Stimulated activated CD4-positive, alpha-beta T cell treated with anti-CD3 and anti-CD28 coated beads, Interleukin-12 subunit alpha, Interleukin-12 subunit beta, amount 100 ng/mL, for 24 hours (primary cell): Measurements from ENCODE around the gene WEE1.
"Not testable (repeated sequence)": the region's sequence is repeated elsewhere in the genome, so short reads cannot be mapped to it uniquely, and the experiment has no call there.

Source experiments
- DNase-seq, 2 experiments: peaks; one replicate each; pipeline ENCODE4 v3.0.0-alpha.2; 2020; ENCODE audit warnings: low read depth in 2 of 2

WEE1 gene

DNA sequence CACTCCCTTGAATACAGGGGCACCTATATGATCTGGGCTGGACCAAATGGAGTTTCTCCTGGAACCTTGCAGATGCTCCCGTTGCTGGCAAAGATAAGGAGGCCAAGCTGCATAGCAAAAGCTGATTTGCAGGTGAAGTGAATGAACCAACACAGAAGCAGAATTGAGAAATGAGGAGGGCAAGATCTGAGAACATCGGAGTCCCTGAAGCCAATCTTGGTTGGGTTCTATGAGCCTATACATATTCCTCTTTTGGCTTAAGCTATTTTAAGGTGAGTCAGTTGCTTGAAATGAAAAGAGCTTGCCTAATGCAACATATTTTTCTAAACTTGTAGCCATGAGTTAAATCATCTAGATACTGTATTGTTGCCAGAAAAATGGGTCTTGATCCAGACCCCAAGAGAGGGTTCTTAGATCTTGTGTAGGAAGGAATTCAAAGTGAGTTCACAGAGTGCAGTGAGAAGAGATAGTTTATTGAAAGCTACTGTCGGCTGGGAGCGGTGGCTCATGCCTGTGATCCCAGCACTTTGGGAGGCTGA lies 23.5 kb downstream of the WEE1 start:
- DNase-seq = no peak

DNA sequence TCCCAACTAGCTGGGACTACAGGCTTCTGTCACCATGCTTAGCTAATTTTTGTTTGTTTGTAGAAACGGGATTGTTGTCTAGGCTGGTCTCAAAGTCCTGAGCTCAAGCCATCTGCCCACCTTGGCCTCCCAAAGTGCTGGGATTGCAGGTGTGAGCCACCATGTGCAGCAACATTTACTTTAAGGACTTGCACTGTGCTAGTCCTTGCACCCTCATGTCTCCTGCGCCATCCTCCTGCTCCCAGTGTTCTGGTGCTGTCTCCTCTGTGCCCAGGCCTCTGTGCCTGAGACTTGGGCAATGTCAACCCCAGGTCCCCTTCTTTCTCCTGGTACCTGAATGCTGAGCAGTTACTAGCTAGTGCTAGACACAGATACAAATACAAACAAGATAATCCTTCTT lies 26.7 kb downstream of the WEE1 start:
- DNase-seq = no peak

DNA sequence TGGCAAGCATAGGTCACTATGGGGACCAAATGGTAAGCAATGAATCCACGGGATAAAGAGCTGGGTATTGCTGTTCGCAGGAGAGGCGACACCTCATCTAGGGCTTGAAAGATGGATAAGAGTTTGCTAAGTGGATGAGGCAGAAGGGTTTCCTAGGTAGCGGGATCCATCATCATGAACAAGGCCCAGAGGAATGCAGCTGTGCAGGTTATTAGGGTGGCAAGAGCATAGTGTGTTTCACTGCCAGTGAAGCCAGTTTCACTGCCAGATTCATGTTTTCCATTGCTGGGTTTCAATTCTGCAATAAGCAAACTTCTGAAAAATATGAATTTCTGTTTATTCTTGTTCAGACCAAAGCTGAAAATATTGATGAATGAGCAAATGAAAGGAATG lies 27.2 kb downstream of the WEE1 start:
- DNase-seq = no peak

DNA sequence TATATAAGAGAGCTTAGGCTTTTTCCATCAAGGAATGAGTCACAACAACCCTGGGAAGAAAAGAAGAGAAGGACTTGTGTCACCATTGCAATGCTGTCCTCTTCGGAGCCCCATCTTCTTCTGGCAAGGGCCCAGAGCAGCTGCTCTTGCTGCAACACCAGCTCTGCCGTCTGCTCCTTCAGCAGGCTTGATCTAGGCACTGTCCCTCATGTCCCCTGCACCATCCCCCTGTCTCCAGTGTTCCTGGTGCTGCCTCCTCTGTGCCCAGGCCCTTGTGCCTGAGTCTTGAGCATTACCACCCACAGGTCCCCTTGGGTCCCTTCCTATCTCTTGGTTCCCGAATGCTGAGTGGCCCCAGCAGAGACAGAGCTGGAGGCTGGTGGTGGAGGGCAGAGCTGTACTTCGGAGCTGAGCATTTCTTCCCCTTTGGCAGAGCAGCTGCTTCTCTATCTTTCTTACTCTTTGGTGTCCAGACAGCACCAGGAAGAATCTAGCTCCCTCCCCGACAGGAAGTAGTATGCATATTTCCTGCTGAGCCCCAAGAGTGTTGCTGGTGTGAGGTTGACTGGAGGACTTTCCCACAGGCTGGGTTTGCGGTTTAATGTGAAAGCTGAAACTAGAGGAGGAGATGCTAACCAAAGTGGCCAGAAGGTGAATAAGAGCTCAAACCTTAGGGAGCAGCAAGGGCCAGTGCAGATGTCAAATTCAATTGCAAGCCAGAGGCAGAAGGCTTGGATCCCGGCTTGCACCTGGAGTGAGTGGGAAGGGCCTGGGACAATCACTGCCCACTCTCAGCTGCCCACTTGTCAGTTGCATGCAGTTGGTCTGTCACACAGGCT lies 27.8 kb downstream of the WEE1 start:
- peak; percentile 29 to 57 for DNase-seq

DNA sequence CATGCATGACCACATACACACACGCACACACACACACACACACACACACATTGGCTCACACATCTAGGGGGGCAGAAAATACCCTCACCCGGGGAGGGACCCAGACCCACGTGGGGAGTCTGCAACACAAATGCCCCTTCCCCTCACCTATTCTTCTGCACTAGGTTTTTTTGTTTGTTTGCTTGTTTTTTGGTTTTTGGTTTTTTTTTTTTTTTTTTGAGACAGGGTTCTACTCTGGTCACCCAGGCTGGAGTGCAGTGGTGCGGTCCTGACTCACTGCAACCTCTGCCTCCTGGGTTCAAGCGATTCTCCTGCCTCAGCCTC lies 28.4 kb downstream of the WEE1 start:
- no peak for DNase-seq

DNA sequence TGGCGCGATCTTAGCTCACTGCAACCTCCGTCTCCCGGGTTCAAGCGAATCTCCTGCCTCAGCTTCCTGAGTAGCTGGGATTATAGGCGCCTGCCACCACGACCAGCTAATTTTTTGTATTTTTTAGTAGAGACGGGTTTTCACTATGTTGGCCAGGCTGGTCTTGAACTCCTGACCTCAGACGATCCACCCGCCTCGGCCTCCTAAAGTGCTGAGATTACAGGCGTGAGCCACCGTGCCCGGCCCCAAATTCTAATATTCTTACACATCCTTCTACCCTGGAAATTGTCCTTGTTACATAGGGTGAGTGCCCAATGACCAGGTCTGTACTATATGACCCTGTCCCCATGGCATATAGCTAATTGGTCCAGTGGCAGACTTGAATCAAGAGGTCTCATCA lies 29.7 kb downstream of the WEE1 start:
- not testable (repeated sequence) for DNase-seq

DNA sequence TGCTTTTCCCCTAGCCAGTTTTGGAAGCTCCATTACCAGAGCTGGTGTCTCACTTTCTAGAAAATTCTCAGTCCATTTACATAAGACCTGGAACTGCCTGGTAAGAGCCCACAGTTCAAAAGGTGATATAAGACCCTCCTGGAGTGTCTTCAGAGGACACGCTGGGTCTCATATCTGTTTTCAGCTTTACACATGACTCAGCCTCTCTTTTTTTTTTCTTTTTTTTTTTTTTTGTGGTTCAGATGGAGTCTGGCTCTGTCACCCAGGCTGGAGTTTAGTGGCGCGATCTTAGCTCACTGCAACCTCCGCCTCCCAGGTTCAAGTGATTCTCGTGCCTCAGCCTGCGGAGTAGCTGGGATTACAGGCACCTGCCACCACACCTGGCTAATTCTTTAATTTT lies 30.7 kb downstream of the WEE1 start:
- no peak for DNase-seq

DNA sequence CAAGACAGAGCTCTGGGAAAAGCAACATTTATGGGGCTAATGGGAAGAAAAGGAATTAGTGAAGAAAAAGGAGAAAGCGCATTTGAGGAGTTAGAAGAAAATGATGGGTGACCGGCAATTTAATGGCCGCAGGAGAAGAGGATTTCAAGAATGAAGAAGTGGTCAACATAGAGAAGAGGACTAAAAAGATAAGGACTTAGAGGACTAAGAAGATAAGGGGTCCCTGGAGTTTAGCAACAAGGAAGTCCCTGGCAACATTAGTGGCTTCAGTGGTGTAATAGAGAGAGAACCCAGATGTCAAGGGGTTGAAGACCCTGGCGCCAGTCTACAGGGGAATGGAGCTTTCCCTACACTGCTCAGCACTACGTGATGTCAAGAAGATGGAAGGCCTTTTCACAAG lies 32.3 kb downstream of the WEE1 start:
- DNase-seq = no peak

DNA sequence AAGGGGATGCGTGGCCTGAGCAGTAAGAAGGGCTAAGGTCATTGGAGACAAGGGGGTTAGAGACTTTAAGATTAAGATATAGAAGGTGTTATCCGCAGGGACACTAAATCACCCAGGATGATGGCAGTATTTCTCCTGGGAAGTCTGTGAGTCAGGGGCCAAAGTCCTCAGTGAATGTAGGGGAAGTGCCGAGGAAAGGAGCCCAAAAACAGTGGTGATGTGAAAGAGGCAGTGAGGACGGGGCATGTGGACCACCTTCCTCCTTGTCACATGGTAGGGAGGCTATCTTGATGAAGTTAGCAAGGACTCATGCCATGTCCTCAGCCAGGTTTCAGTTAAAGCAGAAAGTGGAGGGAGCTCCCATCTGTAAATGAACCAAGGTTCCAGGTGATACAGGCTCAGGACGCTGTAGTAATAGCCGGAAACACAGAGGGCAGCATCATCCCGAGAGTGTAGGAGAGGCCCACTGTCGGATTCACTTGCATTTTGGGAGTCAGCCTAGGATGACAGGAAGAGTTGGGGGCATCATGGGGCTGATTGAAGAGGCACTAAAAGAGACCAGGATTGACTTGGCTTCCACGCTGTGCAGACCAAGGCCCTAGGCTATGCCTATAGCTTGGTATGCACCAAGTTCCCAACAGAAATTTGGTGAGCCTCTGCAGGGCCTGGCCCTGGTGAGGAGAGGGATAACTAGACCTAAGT lies 33.5 kb downstream of the WEE1 start:
- no peak for DNase-seq

DNA sequence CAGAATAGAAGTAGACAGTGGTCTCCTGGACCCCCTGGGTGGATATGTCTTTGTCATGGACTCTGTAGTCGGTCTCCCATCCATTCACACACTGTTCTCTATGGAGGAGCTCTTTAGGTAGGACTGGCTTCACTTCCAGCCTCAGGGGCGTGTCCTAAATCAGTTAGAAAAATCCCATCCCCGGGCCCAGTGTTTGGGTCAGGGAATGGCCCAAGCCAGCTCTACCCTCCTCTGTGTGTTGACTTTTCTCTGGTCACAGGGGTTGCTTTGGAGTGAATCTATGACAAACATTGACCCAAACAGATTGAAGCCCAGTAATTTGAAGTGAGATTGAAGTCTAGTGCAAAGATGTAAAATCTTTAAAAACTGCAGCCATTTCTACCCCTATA lies 34.0 kb downstream of the WEE1 start:
- no peak for DNase-seq

DNA sequence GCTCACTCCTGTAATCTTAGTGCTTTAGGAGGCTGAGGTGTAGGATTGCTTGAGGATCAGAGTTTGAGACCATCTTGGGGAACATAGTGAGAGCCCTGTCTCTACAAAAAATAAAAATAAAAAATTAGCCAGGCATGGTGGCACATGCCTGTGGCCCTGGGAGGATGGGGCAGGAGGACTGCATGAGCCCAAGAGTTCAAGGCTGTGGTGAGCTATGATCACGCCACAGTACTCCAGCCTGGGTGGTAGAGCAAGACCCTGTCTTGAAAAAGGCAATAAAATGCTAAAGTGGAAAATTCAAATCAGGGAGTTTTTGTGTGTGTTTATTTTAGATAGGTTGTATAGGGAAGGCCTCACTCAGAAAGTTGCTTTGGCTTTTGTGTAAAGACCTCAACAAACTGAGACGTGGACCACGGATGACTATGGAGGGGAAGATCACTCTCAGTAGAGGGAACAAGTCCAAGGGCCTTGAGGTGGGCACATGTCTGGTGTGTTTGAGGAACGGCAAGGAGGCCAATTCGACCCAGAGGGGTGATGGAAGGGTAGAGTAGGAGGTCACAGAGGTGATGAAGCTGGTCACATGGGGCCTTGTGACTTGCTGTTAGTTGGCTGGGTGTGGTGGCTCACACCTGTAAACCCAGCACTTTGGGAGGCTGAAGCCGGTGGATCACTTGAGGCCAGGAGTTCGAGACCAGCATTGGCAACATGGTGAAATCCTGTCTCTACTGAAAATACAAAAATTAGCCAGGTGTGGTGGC lies 35.7 kb downstream of the WEE1 start:
- DNase-seq = no peak

DNA sequence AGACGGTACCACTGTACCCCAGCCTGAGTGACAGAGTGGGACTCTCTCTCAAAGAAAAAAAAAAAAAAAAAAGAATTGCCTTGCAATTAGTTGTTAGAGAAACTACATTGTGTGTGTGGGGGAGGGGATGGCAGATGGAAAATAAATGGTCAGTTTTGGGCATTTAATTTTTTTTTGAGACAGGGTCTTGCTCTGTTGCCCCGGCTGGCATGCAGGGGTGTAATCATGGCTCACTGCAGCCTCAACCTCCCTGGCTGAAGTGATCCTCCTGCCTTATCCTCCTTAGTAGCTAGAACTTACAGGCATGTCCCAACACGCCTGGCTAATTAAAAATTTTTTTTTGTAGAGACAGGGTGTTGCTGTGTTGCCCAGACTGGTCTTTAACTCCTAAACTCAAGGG lies 36.4 kb downstream of the WEE1 start:
- no peak for DNase-seq

DNA sequence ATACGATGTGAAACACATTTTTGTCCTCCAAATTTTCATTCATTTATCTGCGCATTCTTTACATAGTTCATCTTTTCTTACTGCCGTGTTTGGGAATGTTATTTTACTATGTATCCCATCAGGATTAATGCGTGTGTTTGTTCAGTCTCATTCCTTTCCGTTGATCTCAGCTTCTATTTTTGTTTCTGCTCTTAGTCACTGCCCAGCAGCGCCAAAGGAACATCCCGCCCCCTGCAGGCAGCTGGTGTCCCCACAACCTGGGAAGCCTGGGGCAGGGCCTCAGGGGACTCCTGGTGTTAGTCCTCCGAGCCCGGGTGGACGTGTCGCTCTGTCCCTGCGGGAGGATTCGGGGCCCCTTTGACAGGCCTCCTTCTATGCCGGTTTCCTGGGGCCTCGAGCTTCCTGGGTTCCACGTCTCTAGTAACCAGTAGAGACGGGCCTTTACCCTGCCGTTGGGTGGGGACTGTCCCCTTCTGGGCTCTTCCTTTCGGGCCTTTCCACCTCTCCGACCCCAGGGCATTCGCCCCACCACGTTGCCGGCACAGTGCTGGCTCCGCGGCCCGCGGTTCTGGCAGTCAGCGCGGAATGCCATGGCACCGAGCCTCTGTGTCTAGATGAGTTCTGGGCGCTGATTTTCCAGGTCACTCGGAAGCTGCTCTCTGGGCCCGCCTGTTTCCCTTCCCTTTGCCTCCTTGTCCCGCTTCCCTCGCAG lies 39.8 kb downstream of the WEE1 start:
- peak; percentile 74 to 88 for DNase-seq

DNA sequence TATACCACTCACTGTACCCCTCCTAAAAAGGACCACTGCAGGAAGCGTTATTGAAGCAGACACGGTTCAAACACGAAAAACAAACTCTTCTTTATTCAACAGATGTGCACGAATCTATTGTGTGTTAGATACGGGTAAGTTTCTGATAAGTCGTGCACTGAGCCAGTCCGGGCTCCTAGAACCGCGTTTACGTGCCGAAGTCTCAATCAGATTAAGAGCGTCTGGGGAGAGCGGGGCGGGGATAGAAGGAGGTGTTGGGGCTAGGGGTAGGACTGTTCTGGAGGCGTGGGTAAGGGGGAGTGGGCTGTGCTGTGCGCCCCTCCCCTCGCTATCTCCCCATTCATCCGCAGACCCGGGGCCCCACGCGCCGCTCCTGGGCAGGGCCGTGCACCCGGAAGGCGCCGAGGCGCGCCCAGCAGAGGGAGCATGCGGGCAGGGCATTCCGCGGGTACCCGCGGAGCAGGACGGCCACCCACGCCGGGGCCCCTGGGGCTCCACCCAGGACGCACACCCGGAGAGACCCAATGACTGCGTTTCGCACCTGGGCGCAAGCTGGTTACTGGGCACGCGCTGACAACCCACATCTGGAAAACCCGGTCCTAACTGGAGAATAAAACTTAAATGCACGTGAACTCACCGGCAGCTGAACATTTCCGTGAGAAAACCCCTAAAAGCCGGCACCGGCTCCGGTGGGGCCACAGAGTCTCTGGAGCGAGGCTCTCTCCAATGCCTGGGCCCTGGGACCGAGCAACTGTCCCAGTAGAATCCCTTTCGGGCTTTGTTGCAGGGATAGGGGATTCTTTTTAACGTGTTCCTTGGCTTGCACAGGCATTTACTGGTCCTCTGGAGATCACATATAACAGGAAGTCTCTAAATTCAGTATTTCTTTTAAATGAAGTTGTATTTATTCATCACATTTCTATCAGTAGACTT lies 40.6 kb downstream of the WEE1 start:
- peak; percentile 82 to 93 for DNase-seq

DNA sequence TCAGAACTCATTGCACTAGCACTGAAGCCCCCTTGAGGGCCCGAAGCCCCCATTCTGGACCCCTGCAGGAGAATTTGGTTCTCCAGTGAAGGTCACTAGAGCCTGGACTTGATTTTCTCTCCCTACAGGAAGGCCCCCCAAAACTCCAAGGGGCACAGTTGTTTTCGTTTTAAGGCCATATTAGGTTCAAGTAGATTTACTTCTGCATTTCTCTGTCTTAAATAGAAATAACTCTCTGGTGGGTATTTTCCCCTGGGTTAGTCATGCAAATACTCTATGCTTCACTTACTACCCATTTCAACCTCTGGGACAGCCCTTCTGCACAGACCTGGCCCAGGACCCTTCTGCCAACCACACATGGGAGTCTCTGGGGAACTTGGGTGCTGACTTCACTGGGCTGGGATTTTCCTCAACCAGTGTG lies 41.6 kb downstream of the WEE1 start:
- DNase-seq = no peak

DNA sequence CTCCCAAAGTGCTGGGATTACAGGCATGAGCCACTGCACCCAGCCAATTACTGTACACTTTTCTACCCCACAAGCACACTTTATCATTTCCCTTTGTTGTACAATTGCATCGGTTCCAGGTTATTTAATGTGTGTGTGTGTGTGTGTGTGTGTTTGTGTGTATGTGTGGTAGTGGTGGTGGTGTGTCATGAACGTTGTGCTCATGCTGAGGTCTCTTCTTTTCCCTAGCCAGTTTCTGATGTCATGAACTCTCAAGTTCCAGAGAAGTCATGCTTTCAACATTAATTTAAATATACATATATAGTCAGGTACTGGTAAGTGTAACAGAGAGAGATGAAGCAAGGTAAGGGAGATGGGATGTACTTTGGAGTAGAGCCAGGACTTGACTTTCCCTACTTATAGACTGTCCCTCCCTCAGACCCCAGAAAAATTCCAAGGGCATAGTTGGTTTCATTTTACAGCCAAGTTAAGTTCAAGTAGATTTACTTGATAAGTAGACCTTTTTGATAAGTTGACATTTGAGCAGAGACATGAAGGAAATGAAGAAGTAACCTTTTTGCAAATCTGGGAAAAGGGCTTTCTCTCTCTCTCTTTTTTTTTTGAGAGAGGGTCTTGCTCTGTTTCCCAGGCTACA lies 42.7 kb downstream of the WEE1 start:
- no peak for DNase-seq

DNA sequence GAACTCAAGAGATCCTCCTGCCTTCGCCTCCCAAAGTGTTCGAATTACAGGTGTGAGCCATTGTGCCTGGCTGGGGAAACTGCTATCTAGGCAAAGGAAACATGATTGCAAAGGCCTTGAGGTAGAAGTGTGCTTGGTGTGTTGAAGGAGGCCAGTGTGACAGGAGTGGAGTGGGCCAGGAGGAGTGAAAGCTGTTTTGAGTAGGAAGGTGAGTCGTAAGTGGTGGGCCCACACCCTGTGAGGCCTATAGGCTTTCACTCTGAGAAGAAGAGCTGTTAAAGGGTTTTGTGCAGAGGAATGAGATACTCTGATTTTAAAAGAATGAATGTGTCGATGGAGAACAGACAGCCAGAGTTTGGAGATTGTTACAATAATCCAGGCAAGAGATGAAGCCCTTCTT lies 43.4 kb downstream of the WEE1 start:
- DNase-seq = no peak

DNA sequence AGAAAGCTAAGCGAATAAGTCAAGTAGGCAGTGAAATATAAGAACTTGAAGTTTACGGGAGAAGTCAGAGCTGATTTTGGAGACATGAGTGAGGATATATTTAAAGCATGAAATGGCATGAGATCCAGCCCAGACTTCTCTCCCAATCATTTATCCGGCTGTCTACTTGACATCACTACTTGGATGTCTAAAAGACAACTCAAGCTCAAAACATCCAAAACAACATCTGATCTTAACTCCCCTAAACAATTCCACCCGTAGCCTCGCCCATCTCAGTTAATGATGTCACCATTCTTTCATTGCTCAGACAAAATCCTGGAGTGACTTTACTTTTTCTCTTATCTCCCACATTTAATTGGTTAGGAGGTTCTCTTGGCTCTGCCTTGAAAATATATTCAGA lies 44.5 kb downstream of the WEE1 start:
- DNase-seq = no peak

DNA sequence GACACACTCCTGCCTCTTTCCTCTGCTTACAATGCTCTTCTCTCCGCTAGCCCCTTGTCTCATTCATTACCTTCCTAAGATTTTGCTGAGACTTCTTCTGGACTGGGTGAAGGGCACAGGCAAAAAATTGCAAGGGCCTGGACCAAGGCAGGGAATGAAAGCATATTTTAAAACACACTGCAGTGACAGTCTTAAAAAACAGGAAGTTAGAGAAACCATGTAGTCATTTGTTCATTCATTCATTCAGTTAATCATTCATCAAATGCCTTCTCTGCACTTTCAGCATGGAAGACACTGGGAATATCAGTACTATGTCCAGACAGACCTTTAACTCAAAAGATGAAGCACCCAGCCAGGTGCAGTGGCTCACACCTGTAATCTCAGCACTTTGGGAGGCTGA lies 45.5 kb downstream of the WEE1 start:
- DNase-seq = no peak

DNA sequence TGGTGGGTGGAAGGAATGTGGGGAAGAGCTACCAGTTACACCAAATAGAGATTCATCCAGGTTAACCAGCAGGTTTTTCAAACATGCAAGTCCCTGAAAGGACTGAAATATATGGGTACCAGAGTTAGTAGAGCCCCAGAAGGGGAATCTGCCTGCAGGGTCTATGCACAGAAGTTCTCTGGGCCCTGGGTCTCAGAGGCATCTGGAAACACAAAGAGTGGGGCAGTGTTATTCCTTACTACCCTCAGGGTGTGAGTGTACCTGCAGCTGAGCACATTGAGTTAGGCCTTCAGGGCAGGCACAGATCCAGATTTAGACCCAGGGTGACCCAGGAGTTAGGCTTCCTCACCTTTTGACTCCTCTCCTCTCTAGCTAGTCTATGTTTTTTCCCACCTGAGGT lies 46.5 kb downstream of the WEE1 start:
- no peak for DNase-seq
